H4 (cell line): Measurements from ENCODE around the gene ARHGAP6. TPM values are rescaled to one million over a fixed set of nuclear protein-coding genes. Genes with fewer than 3 reads are reported as not detected.
"Not testable (repeated sequence)": the region's sequence is repeated elsewhere in the genome, so short reads cannot be mapped to it uniquely, and the experiment has no call there.

Experiments used
- DNase-seq: peaks from one replicate; pipeline ENCODE4 v3.0.0-alpha.2; 2015; ENCODE audit warnings: low spot score
- total RNA-seq: library from RNA; depleted of rRNA; stranded (reverse); fragments of >200 nt; shearing (Covaris generic); gene quantifications from 2 replicates; pipeline ENCODE4 v1.2.3, GENCODE V29; 2014

The ARHGAP6 gene
- total RNA-seq, 1 experiment from 2014 or later, result 0.14 TPM

- DNase-seq, result no peak
Measured at GRCh38 chrX:11648705-11649519, 16.8 kb downstream of the ARHGAP6 start.

- DNase-seq, result no peak
Measured at GRCh38 chrX:11647138-11647537, 18.6 kb downstream of the ARHGAP6 start.

DNA sequence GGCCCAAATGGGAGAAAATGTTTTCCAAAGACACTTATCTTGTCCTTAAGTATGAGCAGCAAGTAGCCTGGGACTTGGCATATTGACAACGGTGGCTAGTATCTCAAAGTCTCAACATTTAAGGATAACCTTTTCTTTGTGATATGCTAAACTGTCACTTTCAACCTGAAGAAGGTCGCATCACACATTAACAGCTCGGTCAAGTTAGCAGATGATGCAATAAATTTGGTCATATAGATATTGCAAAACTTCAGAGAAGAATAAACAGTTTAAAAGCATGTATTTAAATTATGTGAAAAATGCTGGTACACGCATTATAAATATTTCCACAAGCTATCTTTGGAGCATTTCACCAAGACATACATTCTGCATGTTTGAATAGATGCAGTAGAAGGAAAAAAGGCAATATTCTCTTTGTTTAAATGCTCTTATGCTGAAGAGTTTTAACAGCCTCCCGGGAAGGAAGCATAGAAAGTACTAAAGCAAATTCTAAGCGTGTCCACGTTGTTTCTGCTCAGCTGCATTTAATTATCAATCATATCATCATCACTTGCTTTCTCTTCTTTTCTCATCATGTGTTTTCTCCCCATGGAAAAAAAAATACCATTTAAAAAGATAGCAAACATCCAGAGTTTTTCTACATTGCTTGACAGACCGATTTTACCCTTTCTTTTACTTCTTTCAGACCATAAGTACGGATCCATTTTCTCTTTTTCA is 24.2 kb downstream of the ARHGAP6 start:
- DNase-seq, result no peak

- DNase-seq, result no peak
Measured at GRCh38 chrX:11640089-11640488, 25.6 kb downstream of the ARHGAP6 start.

- no peak for DNase-seq
Measured at GRCh38 chrX:11632732-11633131, 33.0 kb downstream of the ARHGAP6 start.

DNA sequence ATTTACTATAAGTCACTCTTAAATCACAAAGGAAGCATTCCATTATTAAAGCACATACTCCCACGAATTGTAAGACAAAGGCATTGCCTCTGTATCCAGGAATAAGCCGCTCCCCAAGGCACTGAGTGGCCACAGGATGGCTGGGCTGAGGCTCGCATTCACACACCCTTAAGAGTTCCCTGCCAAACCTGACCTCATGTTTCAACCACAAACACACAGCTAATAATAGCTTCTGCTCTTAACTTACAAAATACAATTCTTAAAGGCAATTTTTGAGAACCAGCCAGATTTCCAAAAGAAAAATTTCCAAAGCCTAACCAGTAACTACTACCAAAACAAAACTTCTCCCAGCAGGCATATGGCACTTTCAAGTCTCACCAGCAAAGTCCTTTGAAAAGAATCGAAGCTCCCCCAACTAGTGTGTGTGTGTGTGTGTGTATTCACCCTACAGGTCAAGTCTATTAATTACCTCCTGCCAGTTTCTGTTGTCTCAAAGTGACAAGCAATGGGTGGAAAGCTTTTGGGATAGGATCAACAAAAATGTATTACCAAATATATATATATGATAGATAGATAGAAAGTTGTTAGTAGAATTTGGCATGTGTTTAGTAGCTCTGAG is 36.0 kb downstream of the ARHGAP6 start:
- peak; percentile 53 for DNase-seq

DNA sequence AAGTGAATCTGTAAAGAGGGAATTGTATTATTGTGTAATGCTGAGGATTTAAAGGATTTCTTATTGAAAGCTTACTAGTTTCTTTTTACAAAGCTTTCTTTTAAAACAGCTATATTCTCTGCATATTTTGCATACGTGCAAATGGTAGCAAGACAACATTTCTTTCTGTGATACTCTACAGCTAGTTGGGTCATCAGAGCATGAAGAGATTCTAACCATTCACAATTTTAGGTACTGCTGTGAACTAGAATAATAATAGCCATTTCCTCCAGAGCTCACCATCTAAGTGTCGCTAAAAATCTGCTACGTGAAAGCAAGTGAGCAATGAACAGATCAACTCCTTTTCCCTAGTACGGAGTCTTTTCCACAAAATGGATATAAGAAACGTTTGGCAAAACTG is 37.3 kb downstream of the ARHGAP6 start:
- DNase-seq, result no peak

DNA sequence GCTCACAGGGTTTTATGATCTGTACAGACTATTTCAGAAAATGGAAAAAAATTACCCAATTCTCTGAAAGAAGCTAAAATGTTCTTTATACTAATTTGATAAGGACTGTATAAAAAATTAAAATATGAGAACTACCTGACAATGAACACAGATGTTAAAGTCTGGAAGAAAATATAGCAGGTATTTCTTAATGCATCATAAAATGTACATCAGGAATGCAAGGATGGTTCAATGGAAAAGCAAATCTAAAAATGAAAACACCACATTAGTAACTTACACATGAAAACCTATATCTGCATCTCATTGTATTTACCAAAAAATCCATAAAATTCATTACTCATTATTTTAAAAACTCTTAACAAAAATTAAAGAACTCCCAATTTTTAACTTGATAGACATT is 39.4 kb downstream of the ARHGAP6 start:
- no peak for DNase-seq

DNA sequence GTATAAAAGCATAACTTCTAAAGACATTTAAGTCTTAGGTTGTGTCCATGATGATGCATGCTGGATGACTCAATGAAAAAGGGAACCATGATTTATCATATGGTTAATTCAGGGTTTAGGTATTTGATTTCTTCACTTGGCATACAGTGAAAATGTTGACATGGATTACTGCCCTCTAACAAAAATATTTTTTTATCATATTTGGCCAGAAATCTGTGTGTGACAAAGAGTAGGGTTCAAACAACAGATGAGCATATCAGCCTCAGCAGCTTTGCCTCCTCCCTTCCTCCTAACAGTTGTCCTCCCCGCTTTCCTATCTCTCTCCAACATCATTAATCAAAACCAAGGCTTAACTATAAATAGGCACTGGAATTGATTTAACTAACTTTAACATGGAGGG is 46.3 kb downstream of the ARHGAP6 start:
- DNase-seq, result no peak

DNA sequence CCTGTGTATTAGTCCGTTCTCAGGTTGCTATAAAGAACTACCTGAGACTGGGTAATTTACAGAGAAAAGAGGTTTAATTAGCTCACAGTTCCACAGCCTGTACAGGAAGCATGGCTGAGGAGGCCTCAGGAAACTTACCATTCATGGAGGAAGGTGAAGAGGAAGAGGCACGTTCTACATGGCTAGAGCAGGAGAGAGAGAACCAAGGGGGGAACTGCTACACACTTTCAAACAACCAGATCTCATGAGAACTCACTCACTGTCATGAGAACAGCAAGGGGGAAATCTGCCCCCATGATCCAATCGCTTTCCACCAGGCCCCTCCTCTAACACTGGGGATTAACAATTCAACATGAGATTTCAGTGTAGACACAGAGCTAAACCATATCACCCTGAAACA is 51.5 kb downstream of the ARHGAP6 start:
- DNase-seq, result not testable (repeated sequence)

DNA sequence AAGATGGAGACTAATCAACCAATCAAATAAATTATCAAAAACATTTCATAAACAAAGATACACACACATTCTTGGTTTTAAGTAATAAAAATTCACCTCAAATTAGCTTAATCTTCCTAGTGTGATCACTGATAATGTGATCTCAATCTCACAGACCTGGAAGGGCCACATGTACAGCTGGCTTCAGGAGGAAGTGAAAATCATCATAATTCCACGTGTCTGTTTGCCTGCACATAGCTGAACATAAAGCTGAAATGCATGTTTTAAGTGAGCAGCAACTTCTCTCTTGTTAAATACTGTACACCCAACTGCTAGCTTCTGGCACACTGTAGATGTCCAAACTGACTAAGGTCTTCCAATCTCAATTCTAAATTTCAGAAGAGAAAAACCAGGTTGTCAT is 53.8 kb downstream of the ARHGAP6 start:
- DNase-seq, result no peak

DNA sequence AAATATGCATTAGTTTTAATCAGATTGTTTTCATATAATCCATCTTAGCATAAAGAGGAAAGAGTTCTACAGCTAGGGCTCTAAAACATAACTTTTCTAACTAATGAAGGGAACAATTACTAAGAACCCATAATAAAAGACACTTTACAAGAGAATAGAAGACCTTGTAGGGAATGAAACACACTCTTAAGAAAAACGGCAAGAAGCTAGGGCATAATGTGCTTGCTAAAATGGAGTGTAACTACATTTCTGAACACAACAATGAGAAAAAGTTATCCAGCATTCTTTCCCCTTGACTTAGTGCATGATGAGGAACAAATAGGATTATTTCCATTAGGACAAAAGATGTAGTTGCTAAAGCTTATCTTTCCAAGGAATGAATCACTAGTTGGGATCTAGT is 54.6 kb downstream of the ARHGAP6 start:
- no peak for DNase-seq

DNA sequence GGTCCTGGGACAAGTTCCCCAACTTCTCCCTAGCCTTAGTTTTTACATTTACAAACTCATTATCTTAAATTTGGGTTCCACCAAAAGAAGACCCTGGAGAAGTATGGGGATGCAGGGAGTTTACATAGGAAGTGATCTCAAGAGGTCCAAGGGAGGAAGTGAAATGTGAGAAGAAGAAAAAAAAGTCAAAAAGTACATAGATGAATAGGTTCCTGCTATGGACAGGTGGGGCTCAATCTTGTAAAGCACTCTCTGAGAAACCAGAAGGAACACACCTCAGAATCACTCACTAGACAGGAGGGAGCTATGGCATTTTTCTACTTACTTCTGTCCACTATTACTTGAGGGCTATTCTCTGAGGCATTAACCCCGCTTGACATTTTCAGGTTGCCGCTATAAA is 56.6 kb downstream of the ARHGAP6 start:
- no peak for DNase-seq

- DNase-seq, result no peak
Measured at GRCh38 chrX:11606408-11606807, 59.3 kb downstream of the ARHGAP6 start.

GRCh38 chrX:11600578-11600977 is 65.1 kb downstream of the ARHGAP6 start:
- DNase-seq, result no peak

DNA sequence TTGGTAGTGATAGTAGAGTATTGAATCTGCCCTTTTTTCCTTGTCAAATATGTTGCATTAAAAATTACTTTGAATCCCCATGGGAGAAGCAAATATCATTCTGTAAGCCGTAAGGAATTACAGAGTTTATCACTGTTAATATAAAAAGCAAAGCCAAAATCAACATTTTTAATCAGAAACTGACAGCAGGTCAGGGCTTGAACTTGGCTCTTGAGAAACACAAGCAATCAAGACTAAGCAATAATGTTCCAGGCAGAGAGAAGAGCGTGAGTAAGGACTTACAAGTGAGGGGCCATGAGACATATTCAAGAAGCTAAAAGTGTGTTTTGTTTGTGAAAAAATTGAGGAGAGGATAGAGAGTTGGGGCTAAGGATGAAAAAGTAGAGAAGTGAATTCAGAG is 68.2 kb downstream of the ARHGAP6 start:
- no peak for DNase-seq

- no peak for DNase-seq
Measured at GRCh38 chrX:11591723-11592346, 73.9 kb downstream of the ARHGAP6 start.

GRCh38 chrX:11589641-11590040 is 76.1 kb downstream of the ARHGAP6 start:
- no peak for DNase-seq

- no peak for DNase-seq
Measured at GRCh38 chrX:11588097-11588496, 77.6 kb downstream of the ARHGAP6 start.

- DNase-seq, result no peak
Measured at GRCh38 chrX:11585174-11585573, 80.5 kb downstream of the ARHGAP6 start.

DNA sequence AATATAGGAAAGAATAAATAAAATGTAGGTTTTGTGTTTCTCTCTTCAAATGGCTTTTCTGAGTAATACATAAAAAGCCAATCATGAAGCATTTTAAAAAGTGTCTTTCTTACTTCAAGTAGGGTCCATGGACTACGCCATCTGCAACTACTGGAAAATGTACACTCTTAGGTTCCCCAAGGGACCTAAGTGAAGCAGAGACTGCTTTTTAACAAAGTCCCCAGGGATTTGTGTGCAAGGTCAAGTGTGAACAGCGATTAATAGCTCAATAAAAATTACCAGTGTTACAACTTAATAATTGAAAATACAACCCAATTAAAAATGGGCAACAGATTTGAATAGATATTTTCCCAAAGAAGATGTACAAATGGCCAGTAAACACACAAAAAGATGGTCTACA is 84.9 kb downstream of the ARHGAP6 start:
- no peak for DNase-seq
